IMR-90 (cell line): Measurements from ENCODE around the gene TGFBR2. TPM values are rescaled to one million over a fixed set of nuclear protein-coding genes. Genes with fewer than 3 reads are reported as not detected.

Experiments
- ATAC-seq: fragments of 200-7000 bp; cut with Tn5 transposase; 2 replicates; pipeline ENCODE4 v1.9.1; 2020; ENCODE audit warnings: low read depth, mild to moderate bottlenecking, moderate library complexity
- BruUV-seq: library from RNA; stranded (reverse); fragments of 400-500 nt; replicated peaks from 2 replicates; lab custom pipeline; 2021; lab: Mats Ljungman, UMichigan
- CTCF ChIA-PET: fragments of 300-600 bp; formaldehyde crosslinking; extraction: SDS; loops from one replicate; lab custom pipeline; 2021; ENCODE audit warnings: antibody characterized with exemption; lab: Yijun Ruan, JAX
- POLR2A ChIA-PET: fragments of 300-600 bp; sonication (Branson Sonifier 250); formaldehyde crosslinking; loops from one replicate; lab custom pipeline; 2022; ENCODE audit warnings: antibody characterized with exemption; ENCODE audit not compliant: unreplicated experiment; lab: Charles Lee
- DNase-seq: peaks from one replicate; pipeline ENCODE4 v3.0.0; 2013
- H2AFZ ChIP-seq: replicated peaks from 2 replicates; pipeline ENCODE3; 2013; ENCODE audit warnings: low read length, mild to moderate bottlenecking; ENCODE audit not compliant: poor library complexity
- H2AK5ac ChIP-seq: 2 replicates; pipeline ENCODE4 v1.6.1; 2013; ENCODE audit warnings: low read depth, low read length, inconsistent platforms
- H2AK9ac ChIP-seq: replicated peaks from 2 replicates; pipeline ENCODE3; 2013; ENCODE audit warnings: mild to moderate bottlenecking, low read depth, low read length, moderate library complexity; ENCODE audit not compliant: poor library complexity
- H2BK120ac ChIP-seq: 2 replicates; pipeline ENCODE4 v1.6.1; 2013; ENCODE audit warnings: low read depth, low read length, inconsistent platforms
- H2BK15ac ChIP-seq: 3 replicates; pipeline ENCODE4 v1.6.1; 2013; ENCODE audit warnings: low read depth, low read length, inconsistent platforms
- H2BK20ac ChIP-seq: 2 replicates; pipeline ENCODE4 v1.6.1; 2013; ENCODE audit warnings: low read depth, mild to moderate bottlenecking, inconsistent platforms, low read length, moderate library complexity
- H2BK5ac ChIP-seq: 2 replicates; pipeline ENCODE4 v1.6.1; 2013; ENCODE audit warnings: mild to moderate bottlenecking, low read depth, low read length, inconsistent platforms; ENCODE audit not compliant: poor library complexity, severe bottlenecking
- H3K14ac ChIP-seq: replicated peaks from 2 replicates; pipeline ENCODE4 v1.6.1; 2013; ENCODE audit warnings: low read depth, low read length, inconsistent platforms
- H3K18ac ChIP-seq: 2 replicates; pipeline ENCODE4 v1.6.1; 2013; ENCODE audit warnings: low read depth, low read length, control low read depth
- H3K23ac ChIP-seq: 2 replicates; pipeline ENCODE4 v1.6.1; 2013; ENCODE audit warnings: low read depth, low read length, inconsistent platforms
- H3K27ac ChIP-seq: 2 replicates; pipeline ENCODE4 v1.5.1; 2013; ENCODE audit warnings: mild to moderate bottlenecking, control low read depth, low read length; ENCODE audit not compliant: insufficient read depth
- H3K27me3 ChIP-seq: 2 replicates; pipeline ENCODE4 v1.6.1; 2013; ENCODE audit warnings: low read length; ENCODE audit not compliant: control insufficient read depth, insufficient read depth
- H3K36me3 ChIP-seq: 2 replicates; pipeline ENCODE4 v1.6.1; 2013; ENCODE audit warnings: low read length, mixed read lengths; ENCODE audit not compliant: control insufficient read depth, insufficient read depth
- H3K4ac ChIP-seq: 2 replicates; pipeline ENCODE4 v1.6.1; 2013; ENCODE audit warnings: low read depth, low read length, inconsistent platforms
- H3K4me1 ChIP-seq: 2 replicates; pipeline ENCODE4 v1.6.1; 2013; ENCODE audit warnings: low read length, mixed read lengths; ENCODE audit not compliant: control insufficient read depth, insufficient read depth
- H3K4me2 ChIP-seq: 2 replicates; pipeline ENCODE4 v1.6.1; 2013; ENCODE audit warnings: low read depth, mild to moderate bottlenecking, control low read depth, low read length, moderate library complexity
- H3K4me3 ChIP-seq: 2 replicates; pipeline ENCODE4 v1.5.1; 2013; ENCODE audit warnings: low read depth, mild to moderate bottlenecking, control low read depth, low read length, moderate library complexity; ENCODE audit not compliant: insufficient read depth
- H3K56ac ChIP-seq: 2 replicates; pipeline ENCODE4 v1.6.1; 2013; ENCODE audit warnings: low read length, inconsistent platforms; ENCODE audit not compliant: insufficient read depth; ENCODE audit errors: extremely low read depth
- H3K79me1 ChIP-seq, 2 experiments: 2 replicates each; pipeline ENCODE4 v1.6.1; 2013; ENCODE audit warnings: low read length in 2 of 2, inconsistent platforms in 1 of 2, low read depth in 1 of 2
- H3K9ac ChIP-seq: 2 replicates; pipeline ENCODE4 v1.6.1; 2013; ENCODE audit warnings: low read depth, low read length, control low read depth
- H3K9me1 ChIP-seq: 2 replicates; pipeline ENCODE4 v1.6.1; 2013; ENCODE audit warnings: low read length, inconsistent platforms; ENCODE audit not compliant: insufficient read depth
- H3K9me3 ChIP-seq: 2 replicates; pipeline ENCODE4 v1.6.1; 2013; ENCODE audit warnings: low read length; ENCODE audit not compliant: control insufficient read depth, insufficient read depth
- H4K20me1 ChIP-seq: 2 replicates; pipeline ENCODE4 v1.6.1; 2013; ENCODE audit warnings: low read length, inconsistent platforms; ENCODE audit not compliant: insufficient read depth
- H4K5ac ChIP-seq: 2 replicates; pipeline ENCODE4 v1.6.1; 2013; ENCODE audit warnings: mild to moderate bottlenecking, low read depth, low read length, control low read depth
- H4K8ac ChIP-seq, 2 experiments: 2 replicates each; pipeline ENCODE4 v1.6.1; 2013; ENCODE audit warnings: low read depth in 2 of 2, low read length in 2 of 2, control low read depth in 1 of 2, inconsistent platforms in 1 of 2
- H4K91ac ChIP-seq: 2 replicates; pipeline ENCODE4 v1.6.1; 2013; ENCODE audit warnings: low read depth, low read length, inconsistent platforms; ENCODE audit not compliant: insufficient read depth
- CEBPB ChIP-seq: IDR thresholded peaks from 2 replicates; pipeline ENCODE4 v1.6.1; 2012; ENCODE audit warnings: low read depth, low read length, improper control_type of control experiment
- FOS ChIP-seq: fragments of 150-350 bp; IDR thresholded peaks from 2 replicates; pipeline ENCODE4 v1.6.1; 2016; ENCODE audit warnings: low read depth, low read length
- MAFK ChIP-seq: IDR thresholded peaks from 2 replicates; pipeline ENCODE4 v1.6.1; 2012; ENCODE audit warnings: low read depth, low read length, improper control_type of control experiment
- MAZ ChIP-seq: IDR thresholded peaks from 2 replicates; pipeline ENCODE4 v1.6.1; 2012; ENCODE audit warnings: low read depth, mild to moderate bottlenecking, low read length, improper control_type of control experiment, moderate library complexity, borderline replicate concordance
- NFE2L2 ChIP-seq: fragments of 150-350 bp; IDR thresholded peaks from 2 replicates; pipeline ENCODE4 v1.6.1; 2016; ENCODE audit warnings: low read depth, mild to moderate bottlenecking, low read length
- POLR2A ChIP-seq: IDR thresholded peaks from 2 replicates; pipeline ENCODE4 v1.6.1; 2012; ENCODE audit warnings: mild to moderate bottlenecking, low read depth, low read length
- RAD21 ChIP-seq: IDR thresholded peaks from 2 replicates; pipeline ENCODE4 v1.6.1; 2012; ENCODE audit warnings: low read length, improper control_type of control experiment
- RCOR1 ChIP-seq: IDR thresholded peaks from 2 replicates; pipeline ENCODE4 v1.6.1; 2012; ENCODE audit warnings: mild to moderate bottlenecking, low read length, improper control_type of control experiment; ENCODE audit not compliant: insufficient replicate concordance
- RFX5 ChIP-seq: IDR thresholded peaks from 2 replicates; pipeline ENCODE4 v1.8.0; 2012; ENCODE audit warnings: low read depth, mild to moderate bottlenecking, low read length, moderate library complexity
- SMC3 ChIP-seq: fragments of 150-350 bp; IDR thresholded peaks from 2 replicates; pipeline ENCODE4 v1.6.1; 2016; ENCODE audit warnings: low read depth, mild to moderate bottlenecking, antibody characterized with exemption, low read length, moderate library complexity
- WGBS, 2 experiments: methylation state at CpG; one replicate each; pipeline versions ENCODE4 v1.1.5 to v1.1.7; 2013; ENCODE audit warnings: missing lambda C conversion rate in 2 of 2; ENCODE audit not compliant: insufficient read length in 1 of 2; ENCODE audit errors: extremely low coverage in 2 of 2; 5-methylcytosine and 5-hydroxymethylcytosine counted together
- dilution Hi-C: fragments of 300-500 bp; cut with HindIII; formaldehyde crosslinking; loops from one replicate; pipeline ENCODE4 v1.14.3; 2018; ENCODE audit warnings: low sequenced_read_pairs; ENCODE audit not compliant: unreplicated experiment
- in situ Hi-C: fragments of 300-500 bp; cut with MboI; formaldehyde crosslinking; loops from 3 replicates; pipeline ENCODE4 v1.14.3; 2019; ENCODE audit warnings: low sequenced_read_pairs, inconsistent platforms, mixed read lengths
- intact Hi-C: fragments of 100-400 bp; cut with micrococcal nuclease; formaldehyde crosslinking; loops from 2 replicates; pipeline ENCODE4 v1.10.0; 2022
- polyA plus RNA-seq, 3 experiments: library from polyadenylated mRNA; depleted of rRNA; stranded (reverse); fragments of >200 nt; gene quantifications; 2 replicates each; pipeline ENCODE4 v1.2.3, GENCODE V29; 2012; ENCODE audit warnings: low replicate concordance in 1 of 3
- total RNA-seq: library from RNA; depleted of rRNA; stranded (reverse); fragments of >200 nt; gene quantifications from 2 replicates; pipeline ENCODE4 v1.2.3, GENCODE V29; 2012
- TF ChIP-seq, protein P1 (sequence below): fragments of 150-350 bp; IDR thresholded peaks from 2 replicates; pipeline ENCODE4 v1.6.1; 2017; ENCODE audit warnings: mild to moderate bottlenecking, antibody characterized with exemption, low read length, low read depth
- TF ChIP-seq, protein P2 (sequence below): conservative IDR thresholded peaks from 2 replicates; pipeline ENCODE4 v1.5.1; 2012; ENCODE audit warnings: mild to moderate bottlenecking, low read depth, low read length, improper control_type of control experiment
- TF ChIP-seq, protein P3 (sequence below): fragments of 150-350 bp; IDR thresholded peaks from 2 replicates; pipeline ENCODE4 v1.6.1; 2016; ENCODE audit warnings: low read depth, mild to moderate bottlenecking, low read length, moderate library complexity, borderline replicate concordance

The TGFBR2 gene
- total and polyA plus RNA-seq, 2 of the 4 experiments (the other 2 are of a cell fraction): 63.7 to 87.5 TPM

DNA sequence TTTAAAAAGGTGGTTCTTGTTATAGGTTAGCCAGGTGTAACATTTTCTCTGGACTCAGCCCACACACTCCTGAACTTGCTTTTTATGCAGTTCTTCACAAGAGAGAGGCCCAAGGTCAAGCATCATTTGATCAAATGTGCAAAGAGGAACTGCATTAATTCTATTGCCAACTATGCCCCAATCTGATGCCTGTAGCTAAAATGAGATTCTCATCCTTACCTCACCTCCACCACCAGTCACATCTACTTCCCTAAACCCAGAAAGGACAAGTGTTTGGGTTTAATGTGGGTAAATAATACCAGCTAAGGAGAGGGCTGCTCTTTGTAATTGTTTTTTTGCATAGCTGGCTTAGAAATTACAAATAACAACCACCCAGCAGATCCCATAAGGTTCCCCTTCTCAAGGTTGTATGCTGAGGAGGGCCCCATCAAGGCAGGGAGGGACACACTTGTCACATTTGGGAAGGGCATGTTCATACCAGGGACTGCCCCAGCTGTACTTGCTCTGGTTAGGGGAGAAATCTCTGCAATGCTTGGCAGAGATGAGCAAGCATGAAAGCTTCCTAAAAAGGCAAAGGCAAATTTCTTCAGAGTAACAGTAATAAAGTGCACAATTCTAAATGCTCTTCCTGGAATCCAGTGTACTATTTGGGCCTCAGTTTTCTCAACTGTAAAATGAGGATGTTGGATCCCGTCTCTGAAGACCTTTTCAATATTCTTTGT lies 76.2 kb downstream of the TGFBR2 start (continued):
- TF ChIP-seq RCOR1: no peak
- TF ChIP-seq SMC3: no peak

DNA sequence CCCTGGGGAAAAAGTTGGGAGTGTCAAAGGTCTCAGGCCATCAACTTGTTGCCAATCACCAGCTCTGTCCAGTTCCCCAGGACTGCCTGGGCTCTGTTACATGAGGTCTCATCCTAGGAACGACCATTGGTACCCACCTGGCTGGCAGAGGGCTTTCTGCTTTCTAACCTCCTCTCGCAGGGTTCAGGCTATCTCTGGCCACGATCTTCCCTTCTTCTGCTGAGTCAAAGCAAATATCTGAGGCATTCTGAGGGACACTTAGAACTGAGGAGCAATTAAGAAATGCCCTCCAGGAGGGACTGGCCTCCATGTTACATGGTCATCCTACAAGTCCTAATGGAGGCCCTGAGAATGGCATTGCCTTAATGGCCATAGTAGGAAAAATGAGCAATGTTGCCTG lies 77.4 kb downstream of the TGFBR2 start:
- no TSS peak for BruUV-seq
- Histone ChIP-seq H3K4me2 (no peak overlapping the region), H3K27ac (no peak overlapping the region), H2AFZ (no peak overlapping the region), H2BK20ac (no peak overlapping the region), H4K20me1 (no peaks in the 10 kb centered on the region), H3K9me3 (no peaks in the 10 kb centered on the region), H3K23ac (no peak overlapping the region), H3K14ac (0 out of 2 replicates have a peak overlapping the region, but pooled peaks have one; percentile 18), H3K4me3 (no peak overlapping the region), H3K56ac (no peak overlapping the region), H4K8ac (no peak overlapping the region), H2AK5ac (no peak overlapping the region), H4K5ac (no peak overlapping the region; the same call in 1 of the 2 replicates), H2BK120ac (peak overlapping the region; percentile 17; the same call in 1 of the 2 replicates), H3K9me1 (peaks cover 13% of the 10 kb centered on the region), H3K36me3 (peaks cover 15% of the 10 kb centered on the region), H4K91ac (no peak overlapping the region), H3K79me1 (peaks cover 26 to 65% of the 10 kb centered on the region in 2 experiments), H3K18ac (peak overlapping the region; percentile 34), H2BK15ac (no peak overlapping the region), H3K4ac (peak overlapping the region; percentile 35), H3K9ac (no peak overlapping the region), H2BK5ac (peak overlapping the region; percentile 15), H3K27me3 (no peaks in the 10 kb centered on the region), H2AK9ac (no peak overlapping the region), H3K4me1 (peaks cover 24% of the 10 kb centered on the region)
- DNase-seq (no peak), ATAC-seq (no peak)
- ChIA-PET CTCF (no interaction called here), POLR2A (no interaction called here)
- dilution Hi-C loops (no loop called here), in situ Hi-C loops (no loop called here), intact Hi-C loops (loop anchor here (5.0 kb wide), 1 partner anchor 171 kb away; no protein-coding TSS in a partner anchor)
- WGBS, 2 experiments: no CpG with 5 or more reads among the region's 3 CpGs
- TF ChIP-seq MAZ (no peak), RFX5 (no peak), POLR2A (no peak), FOS (no peak), RAD21 (no peak), CEBPB (no peak), SMC3 (no peak), MAFK (no peak), NFE2L2 (no peak)
- TF ChIP-seq, protein P1, sequence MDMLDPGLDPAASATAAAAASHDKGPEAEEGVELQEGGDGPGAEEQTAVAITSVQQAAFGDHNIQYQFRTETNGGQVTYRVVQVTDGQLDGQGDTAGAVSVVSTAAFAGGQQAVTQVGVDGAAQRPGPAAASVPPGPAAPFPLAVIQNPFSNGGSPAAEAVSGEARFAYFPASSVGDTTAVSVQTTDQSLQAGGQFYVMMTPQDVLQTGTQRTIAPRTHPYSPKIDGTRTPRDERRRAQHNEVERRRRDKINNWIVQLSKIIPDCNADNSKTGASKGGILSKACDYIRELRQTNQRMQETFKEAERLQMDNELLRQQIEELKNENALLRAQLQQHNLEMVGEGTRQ: no peak
- TF ChIP-seq, protein P2, sequence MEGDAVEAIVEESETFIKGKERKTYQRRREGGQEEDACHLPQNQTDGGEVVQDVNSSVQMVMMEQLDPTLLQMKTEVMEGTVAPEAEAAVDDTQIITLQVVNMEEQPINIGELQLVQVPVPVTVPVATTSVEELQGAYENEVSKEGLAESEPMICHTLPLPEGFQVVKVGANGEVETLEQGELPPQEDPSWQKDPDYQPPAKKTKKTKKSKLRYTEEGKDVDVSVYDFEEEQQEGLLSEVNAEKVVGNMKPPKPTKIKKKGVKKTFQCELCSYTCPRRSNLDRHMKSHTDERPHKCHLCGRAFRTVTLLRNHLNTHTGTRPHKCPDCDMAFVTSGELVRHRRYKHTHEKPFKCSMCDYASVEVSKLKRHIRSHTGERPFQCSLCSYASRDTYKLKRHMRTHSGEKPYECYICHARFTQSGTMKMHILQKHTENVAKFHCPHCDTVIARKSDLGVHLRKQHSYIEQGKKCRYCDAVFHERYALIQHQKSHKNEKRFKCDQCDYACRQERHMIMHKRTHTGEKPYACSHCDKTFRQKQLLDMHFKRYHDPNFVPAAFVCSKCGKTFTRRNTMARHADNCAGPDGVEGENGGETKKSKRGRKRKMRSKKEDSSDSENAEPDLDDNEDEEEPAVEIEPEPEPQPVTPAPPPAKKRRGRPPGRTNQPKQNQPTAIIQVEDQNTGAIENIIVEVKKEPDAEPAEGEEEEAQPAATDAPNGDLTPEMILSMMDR: no peak
- TF ChIP-seq, protein P3, sequence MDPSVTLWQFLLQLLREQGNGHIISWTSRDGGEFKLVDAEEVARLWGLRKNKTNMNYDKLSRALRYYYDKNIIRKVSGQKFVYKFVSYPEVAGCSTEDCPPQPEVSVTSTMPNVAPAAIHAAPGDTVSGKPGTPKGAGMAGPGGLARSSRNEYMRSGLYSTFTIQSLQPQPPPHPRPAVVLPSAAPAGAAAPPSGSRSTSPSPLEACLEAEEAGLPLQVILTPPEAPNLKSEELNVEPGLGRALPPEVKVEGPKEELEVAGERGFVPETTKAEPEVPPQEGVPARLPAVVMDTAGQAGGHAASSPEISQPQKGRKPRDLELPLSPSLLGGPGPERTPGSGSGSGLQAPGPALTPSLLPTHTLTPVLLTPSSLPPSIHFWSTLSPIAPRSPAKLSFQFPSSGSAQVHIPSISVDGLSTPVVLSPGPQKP: no peak
